Coronary artery (tissue), 2 donors: Measurements from ENCODE around the gene FOLH1.
"Not testable (repeated sequence)": the region's sequence is repeated elsewhere in the genome, so short reads cannot be mapped to it uniquely, and the experiment has no call there.

ENCODE experiments used
- DNase-seq: peaks from one replicate; pipeline ENCODE4 v3.0.0-alpha.2; 2017; ENCODE audit warnings: low spot score
- H3K27ac ChIP-seq, 2 donors: fragments of 200-600 bp; sonication (generic); one replicate each; pipeline ENCODE4 v1.5.1; 2016 to 2019
- H3K4me3 ChIP-seq: fragments of 200-600 bp; sonication (generic); 2 replicates; pipeline ENCODE4 v1.5.1; 2016; ENCODE audit warnings: mild to moderate bottlenecking, moderate library complexity
- CTCF ChIP-seq: fragments of 200-600 bp; sonication (generic); IDR thresholded peaks from one replicate; pipeline ENCODE4 v1.5.1; 2019; ENCODE audit warnings: antibody characterized with exemption

FOLH1 gene

DNA sequence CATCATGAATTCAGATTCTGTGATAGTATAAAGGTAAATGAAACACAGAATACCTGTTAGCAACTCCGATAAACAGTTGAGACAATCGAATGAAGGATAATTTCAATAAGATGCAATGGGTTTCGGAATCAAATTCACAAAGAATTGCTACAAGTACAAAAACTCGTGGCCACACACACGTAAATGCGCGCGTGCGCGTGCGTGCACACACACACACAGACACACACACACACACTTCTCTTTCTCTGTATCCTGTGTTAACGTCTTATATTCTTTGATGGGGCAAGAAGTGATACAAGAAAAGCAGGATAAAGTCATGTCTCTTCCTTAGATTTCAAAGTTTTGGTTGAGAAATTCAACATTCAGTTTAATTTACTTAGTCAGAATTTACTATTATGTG lies 57.2 kb downstream of the FOLH1 start:
- H3K4me3 ChIP-seq = no peak overlapping the region
- H3K27ac ChIP-seq = no peak overlapping the region
- no peak for TF ChIP-seq CTCF
- DNase-seq = no peak

DNA sequence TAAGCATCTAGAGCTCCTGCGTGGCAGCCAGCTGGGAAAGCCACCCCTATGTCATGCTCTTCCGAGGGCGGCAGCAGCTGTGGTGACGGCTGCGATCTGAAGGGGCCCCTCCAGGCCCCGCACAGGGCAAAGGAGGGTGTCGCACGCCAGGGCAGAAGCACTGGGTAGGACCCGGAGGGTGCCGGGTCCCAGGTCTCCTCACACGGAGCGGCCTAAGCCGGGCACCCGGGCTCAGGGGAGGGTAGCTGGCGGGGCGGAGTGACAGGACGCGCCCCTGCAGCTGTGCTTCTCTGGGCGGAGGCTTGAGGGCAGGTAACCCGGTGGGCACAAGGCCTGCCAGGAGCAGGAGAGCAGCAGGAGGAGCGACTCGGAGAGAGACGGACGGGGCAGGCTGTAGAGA lies 106.0 kb downstream of the FOLH1 start:
- H3K4me3 ChIP-seq, DNase-seq, H3K27ac ChIP-seq: not testable (repeated sequence)
